ENCODE measurements around the gene MED15.

DNA sequence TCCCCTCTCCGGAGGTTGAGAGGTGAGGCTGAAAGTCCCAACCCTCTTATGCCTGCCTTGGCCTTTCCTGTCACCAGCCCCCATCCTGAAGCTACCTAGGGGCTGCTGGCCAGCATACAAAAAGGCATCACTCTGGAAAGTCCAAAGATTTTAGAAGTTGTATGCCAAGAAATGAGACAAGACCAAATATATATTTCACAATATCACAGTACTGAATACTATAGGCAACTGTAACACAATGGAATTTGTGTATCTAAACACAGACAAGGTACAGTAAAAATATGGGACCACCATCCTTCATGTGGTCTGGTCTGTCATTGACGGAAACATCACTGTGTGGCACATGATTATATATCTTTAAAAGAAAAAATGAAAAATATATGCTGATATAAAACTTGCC lies 16.1 kb upstream of the MED15 start:
- TF ChIP-seq, protein P1, sequence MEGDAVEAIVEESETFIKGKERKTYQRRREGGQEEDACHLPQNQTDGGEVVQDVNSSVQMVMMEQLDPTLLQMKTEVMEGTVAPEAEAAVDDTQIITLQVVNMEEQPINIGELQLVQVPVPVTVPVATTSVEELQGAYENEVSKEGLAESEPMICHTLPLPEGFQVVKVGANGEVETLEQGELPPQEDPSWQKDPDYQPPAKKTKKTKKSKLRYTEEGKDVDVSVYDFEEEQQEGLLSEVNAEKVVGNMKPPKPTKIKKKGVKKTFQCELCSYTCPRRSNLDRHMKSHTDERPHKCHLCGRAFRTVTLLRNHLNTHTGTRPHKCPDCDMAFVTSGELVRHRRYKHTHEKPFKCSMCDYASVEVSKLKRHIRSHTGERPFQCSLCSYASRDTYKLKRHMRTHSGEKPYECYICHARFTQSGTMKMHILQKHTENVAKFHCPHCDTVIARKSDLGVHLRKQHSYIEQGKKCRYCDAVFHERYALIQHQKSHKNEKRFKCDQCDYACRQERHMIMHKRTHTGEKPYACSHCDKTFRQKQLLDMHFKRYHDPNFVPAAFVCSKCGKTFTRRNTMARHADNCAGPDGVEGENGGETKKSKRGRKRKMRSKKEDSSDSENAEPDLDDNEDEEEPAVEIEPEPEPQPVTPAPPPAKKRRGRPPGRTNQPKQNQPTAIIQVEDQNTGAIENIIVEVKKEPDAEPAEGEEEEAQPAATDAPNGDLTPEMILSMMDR (IDR thresholded peaks at IDR 0.05) = no peak
- TF ChIP-seq POLR2A (IDR thresholded peaks at IDR 0.05) = no peak
